Measurements from ENCODE around the gene OSGEPL1. TPM values are rescaled to one million over a fixed set of nuclear protein-coding genes. Genes with fewer than 3 reads are reported as not detected.
"Not testable (repeated sequence)": the region's sequence is repeated elsewhere in the genome, so short reads cannot be mapped to it uniquely, and the experiment has no call there.

OSGEPL1 gene
- total RNA-seq, 1 donor from 2014 or later = 15.1 TPM

GRCh38 chr2:189783927-189784867 lies 21.6 kb upstream of the OSGEPL1 start, which contains the start of the genes ORMDL1 and PMS1:
TSS of gene ORMDL1 (minus strand) at chr2:189784339. CDS start at chr2:189782595, 1,744 bp downstream.
TSS of gene PMS1 (plus strand) at chr2:189784450. CDS start at chr2:189791810, 7,360 bp downstream.
- Histone ChIP-seq H3K9me3 (ENCODE audit: control insufficient read depth in 3 of 3, low read length in 3 of 3) (no peaks in the 10 kb centered on the region), H3K4me1 (ENCODE audit: control insufficient read depth in 3 of 3, insufficient read depth in 3 of 3, low read length in 3 of 3) (peaks cover 13 to 24% (median 17%) of the 10 kb centered on the region in 3 donors), H3K9ac (ENCODE audit: low read depth in 1 of 3, low read length in 3 of 3) (peak within 1 kb of the TSS; percentile 93 to 97 (median 96)), H3K27ac (ENCODE audit: low read depth, low read length) (peak within 1 kb of the TSS; percentile 90), H3K27me3 (ENCODE audit: control insufficient read depth in 3 of 3, insufficient read depth in 3 of 3, low read length in 3 of 3) (no peaks in the 10 kb centered on the region), H3K4me3 (ENCODE audit: low read length in 3 of 3) (peak within 1 kb of the TSS; percentile 93 to 98 (median 93)), H3K36me3 (ENCODE audit: control insufficient read depth in 3 of 3, insufficient read depth in 3 of 3, low read length in 3 of 3) (peaks cover 7 to 25% (median 19%) of the 10 kb centered on the region in 3 donors)

GRCh38 chr2:189783451-189783926 lies 20.9 kb upstream of the OSGEPL1 start:
- Histone ChIP-seq H3K27ac (ENCODE audit: low read depth, low read length) (peak overlapping the region; percentile 90), H3K9me3 (ENCODE audit: control insufficient read depth in 3 of 3, low read length in 3 of 3) (no peaks in the 10 kb centered on the region), H3K4me1 (ENCODE audit: control insufficient read depth in 3 of 3, insufficient read depth in 3 of 3, low read length in 3 of 3) (peaks cover 13 to 24% (median 17%) of the 10 kb centered on the region in 3 donors), H3K36me3 (ENCODE audit: control insufficient read depth in 3 of 3, insufficient read depth in 3 of 3, low read length in 3 of 3) (peaks cover 13 to 25% (median 21%) of the 10 kb centered on the region in 3 donors), H3K4me3 (ENCODE audit: low read length in 3 of 3) (peak overlapping the region; percentile 93 to 98 (median 93)), H3K9ac (ENCODE audit: low read depth in 1 of 3, low read length in 3 of 3) (peak overlapping the region; percentile 93 to 97 (median 96)), H3K27me3 (ENCODE audit: control insufficient read depth in 3 of 3, insufficient read depth in 3 of 3, low read length in 3 of 3) (no peaks in the 10 kb centered on the region)

DNA sequence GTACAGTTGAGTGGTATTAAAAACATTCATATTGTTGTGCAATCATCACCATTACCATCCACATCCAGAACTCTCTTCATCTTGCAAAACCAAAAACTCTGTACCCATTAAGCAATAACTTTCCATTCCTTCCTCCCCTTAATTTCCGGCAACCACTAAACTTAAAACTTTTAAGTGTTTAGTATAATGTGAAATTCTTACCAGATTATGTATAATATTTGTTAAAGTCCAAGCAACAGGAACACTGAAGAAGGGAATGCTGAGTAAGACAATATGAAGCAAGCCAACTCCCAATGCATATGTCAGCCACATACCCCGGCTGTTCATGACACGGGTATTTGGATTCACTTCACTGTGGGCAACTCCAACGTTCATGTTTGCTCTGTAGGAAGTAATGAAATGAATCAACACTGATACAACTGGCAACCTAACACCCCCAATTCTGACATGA lies 19.7 kb upstream of the OSGEPL1 start:
- Histone ChIP-seq H3K27ac (ENCODE audit: low read depth, low read length) (peak overlapping the region; percentile 90), H3K4me3 (ENCODE audit: low read length in 3 of 3) (peak overlapping the region in 2 of 3 donors; percentile 3 to 8), H3K9ac (ENCODE audit: low read depth in 1 of 3, low read length in 3 of 3) (peak overlapping the region in 2 of 3 donors; percentile 25 to 97), H3K4me1 (ENCODE audit: control insufficient read depth in 3 of 3, insufficient read depth in 3 of 3, low read length in 3 of 3) (peaks cover 13 to 24% (median 17%) of the 10 kb centered on the region in 3 donors), H3K36me3 (ENCODE audit: control insufficient read depth in 3 of 3, insufficient read depth in 3 of 3, low read length in 3 of 3) (peaks cover 13 to 29% (median 22%) of the 10 kb centered on the region in 3 donors), H3K9me3 (ENCODE audit: control insufficient read depth in 3 of 3, low read length in 3 of 3) (no peaks in the 10 kb centered on the region), H3K27me3 (ENCODE audit: control insufficient read depth in 3 of 3, insufficient read depth in 3 of 3, low read length in 3 of 3) (no peaks in the 10 kb centered on the region)

DNA sequence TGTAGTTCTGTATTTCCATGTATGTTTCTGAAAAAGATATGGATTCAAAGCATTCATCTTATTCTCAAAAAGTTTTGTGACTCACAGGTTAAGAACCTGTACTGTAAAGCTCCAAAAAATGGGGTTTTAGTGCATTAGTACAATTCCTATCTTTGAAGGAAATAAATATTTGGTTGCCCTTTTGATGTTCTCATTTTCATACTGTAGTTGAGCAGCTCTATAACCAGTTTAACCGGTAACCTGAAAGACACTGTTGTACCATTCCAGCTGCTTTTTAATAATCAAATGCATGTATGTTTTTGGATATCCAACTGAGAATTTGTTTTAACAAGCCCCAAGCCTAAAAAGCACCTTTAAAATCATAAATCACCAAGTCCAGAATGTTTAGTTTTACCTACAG lies 9.6 kb upstream of the OSGEPL1 start:
- H3K36me3 ChIP-seq (ENCODE audit: control insufficient read depth in 3 of 3, insufficient read depth in 3 of 3, low read length in 3 of 3) = peaks cover 5 to 47% (median 32%) of the 10 kb centered on the region in 3 donors
- H3K27ac ChIP-seq (ENCODE audit: low read depth, low read length) = no peak overlapping the region
- H3K4me3 ChIP-seq (ENCODE audit: low read length in 3 of 3) = no peak overlapping the region

GRCh38 chr2:189770590-189771322 lies 8.2 kb upstream of the OSGEPL1 start:
- no peaks in the 10 kb centered on the region for H3K9me3 ChIP-seq (ENCODE audit: control insufficient read depth in 3 of 3, low read length in 3 of 3)
- no peaks in the 10 kb centered on the region for H3K27me3 ChIP-seq (ENCODE audit: control insufficient read depth in 3 of 3, insufficient read depth in 3 of 3, low read length in 3 of 3)
- H3K27ac ChIP-seq (ENCODE audit: low read depth, low read length) = peak overlapping the region; percentile 11
- H3K4me3 ChIP-seq (ENCODE audit: low read length in 3 of 3) = no peak overlapping the region
- peaks cover 5 to 45% (median 20%) of the 10 kb centered on the region in 3 donors for H3K36me3 ChIP-seq (ENCODE audit: control insufficient read depth in 3 of 3, insufficient read depth in 3 of 3, low read length in 3 of 3)
- H3K9ac ChIP-seq (ENCODE audit: low read depth in 1 of 3, low read length in 3 of 3) = no peak overlapping the region
- H3K4me1 ChIP-seq (ENCODE audit: control insufficient read depth in 3 of 3, insufficient read depth in 3 of 3, low read length in 3 of 3) = no peaks in the 10 kb centered on the region

More for the DNA sequence above, 9.6 kb upstream of the OSGEPL1 start:
- Histone ChIP-seq H3K27me3 (ENCODE audit: control insufficient read depth in 3 of 3, insufficient read depth in 3 of 3, low read length in 3 of 3) (no peaks in the 10 kb centered on the region), H3K4me1 (ENCODE audit: control insufficient read depth in 3 of 3, insufficient read depth in 3 of 3, low read length in 3 of 3) (no peaks in the 10 kb centered on the region), H3K9ac (ENCODE audit: low read depth in 1 of 3, low read length in 3 of 3) (no peak overlapping the region), H3K9me3 (ENCODE audit: control insufficient read depth in 3 of 3, low read length in 3 of 3) (no peaks in the 10 kb centered on the region)

DNA sequence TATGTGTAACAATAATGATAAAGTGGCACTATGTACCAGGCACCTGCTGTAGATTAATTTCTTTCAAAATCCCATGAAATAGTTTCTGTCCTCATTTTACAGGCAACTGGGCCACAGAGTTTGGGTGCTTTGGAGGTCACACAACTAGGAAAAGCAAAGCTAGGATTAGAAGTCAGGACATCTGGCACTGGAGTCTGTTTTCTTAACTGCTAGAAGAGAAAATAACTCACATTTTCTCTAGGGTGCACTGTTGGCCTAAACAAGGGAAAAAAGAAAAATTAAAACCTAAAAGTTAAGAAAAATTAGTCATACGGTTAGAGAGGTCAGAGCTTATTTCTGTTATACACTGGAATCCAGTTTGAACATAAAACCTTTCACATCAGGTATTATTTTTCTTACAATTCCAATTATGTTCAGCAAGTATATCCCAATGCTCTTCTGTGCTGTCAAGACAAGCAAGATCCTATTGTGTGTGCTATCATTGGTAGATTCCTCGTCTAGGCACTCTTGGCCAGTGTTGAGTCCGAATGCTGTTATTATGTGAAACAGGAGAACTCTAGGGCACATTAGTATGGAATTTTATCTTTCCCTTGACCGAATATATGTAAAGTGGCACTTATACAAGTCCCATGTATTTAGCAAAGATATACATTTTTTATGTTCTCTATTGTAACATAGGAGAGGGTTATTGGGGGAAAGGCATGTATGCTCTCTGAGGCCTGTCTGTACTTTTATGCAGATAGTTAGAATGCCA lies 1.5 kb upstream of the OSGEPL1 start:
- peak overlapping the region in 2 of 3 donors; percentile 85 to 97 for H3K9ac ChIP-seq (ENCODE audit: low read depth in 1 of 3, low read length in 3 of 3)
- H3K4me3 ChIP-seq (ENCODE audit: low read length in 3 of 3) = peak overlapping the region in 2 of 3 donors; percentile 93 to 99
- H3K4me1 ChIP-seq (ENCODE audit: control insufficient read depth in 3 of 3, insufficient read depth in 3 of 3, low read length in 3 of 3) = peaks cover 9 to 16% (median 14%) of the 10 kb centered on the region in 3 donors
- H3K27me3 ChIP-seq (ENCODE audit: control insufficient read depth in 3 of 3, insufficient read depth in 3 of 3, low read length in 3 of 3) = no peaks in the 10 kb centered on the region
- H3K27ac ChIP-seq (ENCODE audit: low read depth, low read length) = no peak overlapping the region
- peaks cover 0 to 5% (median 0%) of the 10 kb centered on the region in 3 donors for H3K36me3 ChIP-seq (ENCODE audit: control insufficient read depth in 3 of 3, insufficient read depth in 3 of 3, low read length in 3 of 3)
- no peaks in the 10 kb centered on the region for H3K9me3 ChIP-seq (ENCODE audit: control insufficient read depth in 3 of 3, low read length in 3 of 3)

- Histone ChIP-seq H3K36me3 (ENCODE audit: control insufficient read depth in 3 of 3, insufficient read depth in 3 of 3, low read length in 3 of 3) (peaks cover 0 to 7% (median 0%) of the 10 kb centered on the region in 3 donors), H3K9ac (ENCODE audit: low read depth in 1 of 3, low read length in 3 of 3) (peak overlapping the region; percentile 85 to 97 (median 97)), H3K27me3 (ENCODE audit: control insufficient read depth in 3 of 3, insufficient read depth in 3 of 3, low read length in 3 of 3) (no peaks in the 10 kb centered on the region), H3K4me3 (ENCODE audit: low read length in 3 of 3) (peak overlapping the region; percentile 93 to 100 (median 99)), H3K9me3 (ENCODE audit: control insufficient read depth in 3 of 3, low read length in 3 of 3) (no peaks in the 10 kb centered on the region), H3K27ac (ENCODE audit: low read depth, low read length) (peak overlapping the region; percentile 78), H3K4me1 (ENCODE audit: control insufficient read depth in 3 of 3, insufficient read depth in 3 of 3, low read length in 3 of 3) (peaks cover 9 to 16% (median 14%) of the 10 kb centered on the region in 3 donors)
These were observed 402 bp downstream of the OSGEPL1 start for GRCh38 chr2:189762229-189762550.

DNA sequence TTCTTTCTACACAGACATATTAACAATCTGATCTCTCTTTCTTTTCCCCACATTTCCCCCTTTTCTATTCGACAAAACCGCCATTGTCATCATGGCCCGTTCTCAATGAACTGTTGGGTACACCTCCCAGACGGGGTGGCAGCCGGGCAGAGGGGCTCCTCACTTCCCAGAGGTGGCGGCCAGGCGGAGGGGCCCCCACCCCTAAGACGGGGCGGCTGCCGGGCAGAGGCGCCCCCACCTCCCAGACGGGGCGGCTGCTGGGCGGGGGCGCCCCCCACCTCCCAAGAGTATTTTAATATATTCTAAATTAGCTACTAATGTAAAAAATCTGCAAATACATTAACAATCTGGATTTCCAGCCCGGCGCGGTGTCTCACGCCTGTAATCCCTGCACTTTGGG lies 2.4 kb downstream of the OSGEPL1 start:
- not testable (repeated sequence) for H3K36me3 ChIP-seq (ENCODE audit: control insufficient read depth in 3 of 3, insufficient read depth in 3 of 3, low read length in 3 of 3); H3K27me3 ChIP-seq (ENCODE audit: control insufficient read depth in 3 of 3, insufficient read depth in 3 of 3, low read length in 3 of 3); H3K4me3 ChIP-seq (ENCODE audit: low read length in 3 of 3); H3K27ac ChIP-seq (ENCODE audit: low read depth, low read length); H3K9ac ChIP-seq (ENCODE audit: low read depth in 1 of 3, low read length in 3 of 3); H3K9me3 ChIP-seq (ENCODE audit: control insufficient read depth in 3 of 3, low read length in 3 of 3)
- peaks cover 9 to 16% (median 14%) of the 10 kb centered on the region in 3 donors for H3K4me1 ChIP-seq (ENCODE audit: control insufficient read depth in 3 of 3, insufficient read depth in 3 of 3, low read length in 3 of 3)

- Histone ChIP-seq H3K36me3 (ENCODE audit: control insufficient read depth in 3 of 3, insufficient read depth in 3 of 3, low read length in 3 of 3) (peaks cover 0 to 25% (median 20%) of the 10 kb centered on the region in 3 donors), H3K9me3 (ENCODE audit: control insufficient read depth in 3 of 3, low read length in 3 of 3) (no peaks in the 10 kb centered on the region), H3K4me1 (ENCODE audit: control insufficient read depth in 3 of 3, insufficient read depth in 3 of 3, low read length in 3 of 3) (no peaks in the 10 kb centered on the region), H3K27ac (ENCODE audit: low read depth, low read length) (no peak overlapping the region), H3K27me3 (ENCODE audit: control insufficient read depth in 3 of 3, insufficient read depth in 3 of 3, low read length in 3 of 3) (no peaks in the 10 kb centered on the region), H3K4me3 (ENCODE audit: low read length in 3 of 3) (no peak overlapping the region), H3K9ac (ENCODE audit: low read depth in 1 of 3, low read length in 3 of 3) (no peak overlapping the region)
These were observed 6.2 kb downstream of the OSGEPL1 start for GRCh38 chr2:189756311-189756952.
